ENCODE data around the gene SYNJ2. TPM values are rescaled to one million over a fixed set of nuclear protein-coding genes. Genes with fewer than 3 reads are reported as not detected.

The SYNJ2 gene
- total and polyA plus RNA-seq, 2 of the 4 experiments (the other 2 are of a cell fraction): 40.8 to 45.2 TPM

DNA sequence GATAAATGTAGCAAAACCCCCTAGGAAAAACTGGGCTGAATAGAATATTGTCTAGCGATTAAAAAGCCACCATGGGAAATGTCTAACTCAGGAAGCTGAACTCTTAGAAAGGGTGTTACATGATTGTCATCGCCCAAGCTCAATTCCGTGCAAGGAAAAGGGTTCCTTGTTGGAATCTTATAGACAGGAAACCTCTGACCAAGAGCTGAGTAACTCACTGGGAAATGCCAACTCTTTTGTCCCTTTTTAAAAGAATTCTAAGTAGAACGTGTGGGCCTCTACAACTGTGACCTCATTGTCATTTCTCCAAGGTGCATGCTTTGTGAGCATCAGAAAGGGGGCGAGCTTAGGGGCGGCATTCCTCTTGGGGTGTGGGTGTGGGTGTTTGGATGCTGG, 88.1 kb downstream of the SYNJ2 start (continued):
- TF ChIP-seq RCOR1 (IDR thresholded peaks at IDR 0.05; ENCODE audit: insufficient replicate concordance, low read length) (no peak), MXI1 (IDR thresholded peaks at IDR 0.05; ENCODE audit: borderline replicate concordance, low read depth, low read length) (no peak)

DNA sequence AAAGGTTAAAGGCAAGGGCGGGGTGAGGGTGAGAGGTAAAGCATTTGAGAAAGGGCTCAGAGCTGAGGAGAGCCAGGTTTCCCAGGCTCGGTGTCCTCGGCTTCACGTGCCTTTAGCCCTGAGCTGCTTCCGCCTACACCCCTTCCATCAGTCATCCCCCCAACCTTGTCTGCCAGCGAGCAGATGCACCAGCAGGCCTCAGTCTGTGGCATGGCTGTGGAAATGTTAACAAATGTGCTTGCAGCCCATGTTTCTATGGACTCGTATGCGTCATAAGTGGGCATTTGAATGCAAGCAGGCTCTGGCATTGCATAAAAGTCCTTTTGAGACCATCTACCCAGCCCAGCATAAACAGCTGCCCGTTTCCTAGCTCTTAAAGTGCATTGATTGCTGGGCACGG, 88.8 kb downstream of the SYNJ2 start:
- no peak overlapping the region for H3K9ac ChIP-seq (ENCODE audit: low read depth, low read length)
- H3K27ac ChIP-seq (ENCODE audit: insufficient read depth, low read length): peak overlapping the region; percentile 34; the same call in 1 of the 2 replicates
- ChIA-PET CTCF (no interaction called here), POLR2A (ENCODE audit: unreplicated experiment) (no interaction called here)
- no peak for ATAC-seq (ENCODE audit: low read depth)
- WGBS, 2 experiments (ENCODE audit: extremely low coverage in 2 of 2, insufficient read length in 1 of 2): 92% methylated on average over 4 of the region's 10 CpGs; no CpG with 5 or more reads in 1 of the 2 experiments
- H2AK9ac ChIP-seq (replicated peaks; ENCODE audit: low read depth, low read length, poor library complexity): no peak overlapping the region
- H4K8ac ChIP-seq (ENCODE audit: low read depth in 2 of 2, low read length in 2 of 2): peak overlapping the region; percentile 46 to 58; a peak in 3 of 4 replicates
- in situ Hi-C loops (cut with MboI; ENCODE audit: low sequenced_read_pairs) (loop anchor here (5.0 to 10.0 kb wide), 3 partner anchors 138 to 756 kb away; no protein-coding TSS in a partner anchor), intact Hi-C loops (cut with micrococcal nuclease) (loop anchor here (5.0 kb wide), 1 partner anchor 123 kb away; no protein-coding TSS in a partner anchor), dilution Hi-C loops (cut with HindIII; ENCODE audit: low sequenced_read_pairs, unreplicated experiment) (no loop called here)
- DNase-seq: no peak
- BruUV-seq (replicated peaks): no TSS peak
- no peaks in the 10 kb centered on the region for H4K20me1 ChIP-seq (ENCODE audit: insufficient read depth, low read length)
- H2BK120ac ChIP-seq (ENCODE audit: low read depth, low read length): peak overlapping the region; percentile 89
- peaks cover 20% of the 10 kb centered on the region for H3K9me1 ChIP-seq (ENCODE audit: insufficient read depth, low read length)
- H4K5ac ChIP-seq (ENCODE audit: low read depth, low read length): peak overlapping the region; percentile 37; the same call in 1 of the 2 replicates
- peak overlapping the region; percentile 94 for H3K4ac ChIP-seq (ENCODE audit: low read depth, low read length)
- H4K91ac ChIP-seq (ENCODE audit: insufficient read depth, low read depth, low read length): peak overlapping the region; percentile 85
- H2BK5ac ChIP-seq (ENCODE audit: low read depth, low read length, poor library complexity, severe bottlenecking): peak overlapping the region; percentile 79
- H3K14ac ChIP-seq (replicated peaks; ENCODE audit: low read depth, low read length): peak overlapping the region; percentile 38
- no peaks in the 10 kb centered on the region for H3K9me3 ChIP-seq (ENCODE audit: control insufficient read depth, insufficient read depth, low read length)
- H3K4me1 ChIP-seq (ENCODE audit: control insufficient read depth, insufficient read depth, low read length): peaks cover 17% of the 10 kb centered on the region
- H3K79me1 ChIP-seq (ENCODE audit: low read depth in 1 of 2, low read length in 2 of 2): peaks cover 7 to 62% of the 10 kb centered on the region in 2 experiments; a peak in 3 of 4 replicates
- H3K56ac ChIP-seq (ENCODE audit: extremely low read depth, insufficient read depth, low read length): peak overlapping the region; percentile 32; the same call in 1 of the 2 replicates
- H2BK15ac ChIP-seq (ENCODE audit: low read depth, low read length): peak overlapping the region; percentile 51; the same call in 2 of the 3 replicates
- peak overlapping the region; percentile 79 for H2BK20ac ChIP-seq (ENCODE audit: low read depth, low read length)
- H3K36me3 ChIP-seq (ENCODE audit: control insufficient read depth, insufficient read depth, low read length): peaks cover 54% of the 10 kb centered on the region
- no peak overlapping the region for H3K4me2 ChIP-seq (ENCODE audit: low read depth, low read length)
- H3K4me3 ChIP-seq (ENCODE audit: insufficient read depth, low read depth, low read length): no peak overlapping the region
- no peak for TF ChIP-seq MAZ (IDR thresholded peaks at IDR 0.05; ENCODE audit: borderline replicate concordance, low read depth, low read length)
- no peak for TF ChIP-seq BHLHE40 (IDR thresholded peaks at IDR 0.05; ENCODE audit: low read depth, low read length)
- no peak for TF ChIP-seq RFX5 (IDR thresholded peaks at IDR 0.05; ENCODE audit: low read depth, low read length)
- no peak for TF ChIP-seq CHD1 (IDR thresholded peaks at IDR 0.05; ENCODE audit: low read depth, low read length)
- TF ChIP-seq, protein P1, sequence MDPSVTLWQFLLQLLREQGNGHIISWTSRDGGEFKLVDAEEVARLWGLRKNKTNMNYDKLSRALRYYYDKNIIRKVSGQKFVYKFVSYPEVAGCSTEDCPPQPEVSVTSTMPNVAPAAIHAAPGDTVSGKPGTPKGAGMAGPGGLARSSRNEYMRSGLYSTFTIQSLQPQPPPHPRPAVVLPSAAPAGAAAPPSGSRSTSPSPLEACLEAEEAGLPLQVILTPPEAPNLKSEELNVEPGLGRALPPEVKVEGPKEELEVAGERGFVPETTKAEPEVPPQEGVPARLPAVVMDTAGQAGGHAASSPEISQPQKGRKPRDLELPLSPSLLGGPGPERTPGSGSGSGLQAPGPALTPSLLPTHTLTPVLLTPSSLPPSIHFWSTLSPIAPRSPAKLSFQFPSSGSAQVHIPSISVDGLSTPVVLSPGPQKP (IDR thresholded peaks at IDR 0.05; ENCODE audit: borderline replicate concordance, low read depth, low read length): no peak
- TF ChIP-seq RCOR1 (IDR thresholded peaks at IDR 0.05; ENCODE audit: insufficient replicate concordance, low read length): no peak
- no peak for TF ChIP-seq SMC3 (IDR thresholded peaks at IDR 0.05; ENCODE audit: low read depth, low read length)
- TF ChIP-seq FOS (IDR thresholded peaks at IDR 0.05; ENCODE audit: low read depth, low read length): no peak
- no peaks in the 10 kb centered on the region for H3K27me3 ChIP-seq (ENCODE audit: control insufficient read depth, insufficient read depth, low read length)
- peak overlapping the region; percentile 89 for H2AK5ac ChIP-seq (ENCODE audit: low read depth, low read length)
- peak overlapping the region; percentile 2 for H2AFZ ChIP-seq (replicated peaks; ENCODE audit: low read length, poor library complexity)
- peak overlapping the region; percentile 34; the same call in 1 of the 2 replicates for H3K18ac ChIP-seq (ENCODE audit: low read depth, low read length)
- peak overlapping the region; percentile 33 for H3K23ac ChIP-seq (ENCODE audit: low read depth, low read length)
